IMR-90 (cell line): ENCODE data around the gene DCC. TPM values are rescaled to one million over a fixed set of nuclear protein-coding genes. Genes with fewer than 3 reads are reported as not detected.

Experiments used
- ATAC-seq: fragments of 200-7000 bp; cut with Tn5 transposase; 2 replicates; pipeline ENCODE4 v1.9.1; 2020; ENCODE audit warnings: low read depth, mild to moderate bottlenecking, moderate library complexity
- BruUV-seq: library from RNA; stranded (reverse); fragments of 400-500 nt; replicated peaks from 2 replicates; lab custom pipeline; 2021; lab: Mats Ljungman, UMichigan
- CTCF ChIA-PET: fragments of 300-600 bp; formaldehyde crosslinking; extraction: SDS; loops from one replicate; lab custom pipeline; 2021; ENCODE audit warnings: antibody characterized with exemption; lab: Yijun Ruan, JAX
- POLR2A ChIA-PET: fragments of 300-600 bp; sonication (Branson Sonifier 250); formaldehyde crosslinking; loops from one replicate; lab custom pipeline; 2022; ENCODE audit warnings: antibody characterized with exemption; ENCODE audit not compliant: unreplicated experiment; lab: Charles Lee
- DNase-seq: peaks from one replicate; pipeline ENCODE4 v3.0.0; 2013
- H2AFZ ChIP-seq: replicated peaks from 2 replicates; pipeline ENCODE3; 2013; ENCODE audit warnings: low read length, mild to moderate bottlenecking; ENCODE audit not compliant: poor library complexity
- H2AK5ac ChIP-seq: 2 replicates; pipeline ENCODE4 v1.6.1; 2013; ENCODE audit warnings: low read depth, low read length, inconsistent platforms
- H2AK9ac ChIP-seq: replicated peaks from 2 replicates; pipeline ENCODE3; 2013; ENCODE audit warnings: mild to moderate bottlenecking, low read depth, low read length, moderate library complexity; ENCODE audit not compliant: poor library complexity
- H2BK120ac ChIP-seq: 2 replicates; pipeline ENCODE4 v1.6.1; 2013; ENCODE audit warnings: low read depth, low read length, inconsistent platforms
- H2BK15ac ChIP-seq: 3 replicates; pipeline ENCODE4 v1.6.1; 2013; ENCODE audit warnings: low read depth, low read length, inconsistent platforms
- H2BK20ac ChIP-seq: 2 replicates; pipeline ENCODE4 v1.6.1; 2013; ENCODE audit warnings: low read depth, mild to moderate bottlenecking, inconsistent platforms, low read length, moderate library complexity
- H2BK5ac ChIP-seq: 2 replicates; pipeline ENCODE4 v1.6.1; 2013; ENCODE audit warnings: mild to moderate bottlenecking, low read depth, low read length, inconsistent platforms; ENCODE audit not compliant: poor library complexity, severe bottlenecking
- H3K14ac ChIP-seq: replicated peaks from 2 replicates; pipeline ENCODE4 v1.6.1; 2013; ENCODE audit warnings: low read depth, low read length, inconsistent platforms
- H3K18ac ChIP-seq: 2 replicates; pipeline ENCODE4 v1.6.1; 2013; ENCODE audit warnings: low read depth, low read length, control low read depth
- H3K23ac ChIP-seq: 2 replicates; pipeline ENCODE4 v1.6.1; 2013; ENCODE audit warnings: low read depth, low read length, inconsistent platforms
- H3K27ac ChIP-seq: 2 replicates; pipeline ENCODE4 v1.5.1; 2013; ENCODE audit warnings: mild to moderate bottlenecking, control low read depth, low read length; ENCODE audit not compliant: insufficient read depth
- H3K27me3 ChIP-seq: 2 replicates; pipeline ENCODE4 v1.6.1; 2013; ENCODE audit warnings: low read length; ENCODE audit not compliant: control insufficient read depth, insufficient read depth
- H3K36me3 ChIP-seq: 2 replicates; pipeline ENCODE4 v1.6.1; 2013; ENCODE audit warnings: low read length, mixed read lengths; ENCODE audit not compliant: control insufficient read depth, insufficient read depth
- H3K4ac ChIP-seq: 2 replicates; pipeline ENCODE4 v1.6.1; 2013; ENCODE audit warnings: low read depth, low read length, inconsistent platforms
- H3K4me1 ChIP-seq: 2 replicates; pipeline ENCODE4 v1.6.1; 2013; ENCODE audit warnings: low read length, mixed read lengths; ENCODE audit not compliant: control insufficient read depth, insufficient read depth
- H3K4me2 ChIP-seq: 2 replicates; pipeline ENCODE4 v1.6.1; 2013; ENCODE audit warnings: low read depth, mild to moderate bottlenecking, control low read depth, low read length, moderate library complexity
- H3K4me3 ChIP-seq: 2 replicates; pipeline ENCODE4 v1.5.1; 2013; ENCODE audit warnings: low read depth, mild to moderate bottlenecking, control low read depth, low read length, moderate library complexity; ENCODE audit not compliant: insufficient read depth
- H3K56ac ChIP-seq: 2 replicates; pipeline ENCODE4 v1.6.1; 2013; ENCODE audit warnings: low read length, inconsistent platforms; ENCODE audit not compliant: insufficient read depth; ENCODE audit errors: extremely low read depth
- H3K79me1 ChIP-seq, 2 experiments: 2 replicates each; pipeline ENCODE4 v1.6.1; 2013; ENCODE audit warnings: low read length in 2 of 2, inconsistent platforms in 1 of 2, low read depth in 1 of 2
- H3K9ac ChIP-seq: 2 replicates; pipeline ENCODE4 v1.6.1; 2013; ENCODE audit warnings: low read depth, low read length, control low read depth
- H3K9me1 ChIP-seq: 2 replicates; pipeline ENCODE4 v1.6.1; 2013; ENCODE audit warnings: low read length, inconsistent platforms; ENCODE audit not compliant: insufficient read depth
- H3K9me3 ChIP-seq: 2 replicates; pipeline ENCODE4 v1.6.1; 2013; ENCODE audit warnings: low read length; ENCODE audit not compliant: control insufficient read depth, insufficient read depth
- H4K20me1 ChIP-seq: 2 replicates; pipeline ENCODE4 v1.6.1; 2013; ENCODE audit warnings: low read length, inconsistent platforms; ENCODE audit not compliant: insufficient read depth
- H4K5ac ChIP-seq: 2 replicates; pipeline ENCODE4 v1.6.1; 2013; ENCODE audit warnings: mild to moderate bottlenecking, low read depth, low read length, control low read depth
- H4K8ac ChIP-seq, 2 experiments: 2 replicates each; pipeline ENCODE4 v1.6.1; 2013; ENCODE audit warnings: low read depth in 2 of 2, low read length in 2 of 2, control low read depth in 1 of 2, inconsistent platforms in 1 of 2
- H4K91ac ChIP-seq: 2 replicates; pipeline ENCODE4 v1.6.1; 2013; ENCODE audit warnings: low read depth, low read length, inconsistent platforms; ENCODE audit not compliant: insufficient read depth
- BHLHE40 ChIP-seq: fragments of 150-350 bp; IDR thresholded peaks from 2 replicates; pipeline ENCODE4 v1.6.1; 2016; ENCODE audit warnings: mild to moderate bottlenecking, low read depth, low read length
- CEBPB ChIP-seq: IDR thresholded peaks from 2 replicates; pipeline ENCODE4 v1.6.1; 2012; ENCODE audit warnings: low read depth, low read length, improper control_type of control experiment
- CHD1 ChIP-seq: IDR thresholded peaks from 2 replicates; pipeline ENCODE4 v1.6.1; 2012; ENCODE audit warnings: low read depth, low read length, improper control_type of control experiment
- CTCF ChIP-seq: conservative IDR thresholded peaks from 2 replicates; pipeline ENCODE4 v1.5.1; 2012; ENCODE audit warnings: mild to moderate bottlenecking, low read depth, low read length, improper control_type of control experiment
- FOS ChIP-seq: fragments of 150-350 bp; IDR thresholded peaks from 2 replicates; pipeline ENCODE4 v1.6.1; 2016; ENCODE audit warnings: low read depth, low read length
- MAFK ChIP-seq: IDR thresholded peaks from 2 replicates; pipeline ENCODE4 v1.6.1; 2012; ENCODE audit warnings: low read depth, low read length, improper control_type of control experiment
- MAZ ChIP-seq: IDR thresholded peaks from 2 replicates; pipeline ENCODE4 v1.6.1; 2012; ENCODE audit warnings: low read depth, mild to moderate bottlenecking, low read length, improper control_type of control experiment, moderate library complexity, borderline replicate concordance
- MXI1 ChIP-seq: IDR thresholded peaks from 2 replicates; pipeline ENCODE4 v1.6.1; 2012; ENCODE audit warnings: low read depth, mild to moderate bottlenecking, low read length, moderate library complexity, borderline replicate concordance
- NFE2L2 ChIP-seq: fragments of 150-350 bp; IDR thresholded peaks from 2 replicates; pipeline ENCODE4 v1.6.1; 2016; ENCODE audit warnings: low read depth, mild to moderate bottlenecking, low read length
- POLR2A ChIP-seq: IDR thresholded peaks from 2 replicates; pipeline ENCODE4 v1.6.1; 2012; ENCODE audit warnings: mild to moderate bottlenecking, low read depth, low read length
- RAD21 ChIP-seq: IDR thresholded peaks from 2 replicates; pipeline ENCODE4 v1.6.1; 2012; ENCODE audit warnings: low read length, improper control_type of control experiment
- RCOR1 ChIP-seq: IDR thresholded peaks from 2 replicates; pipeline ENCODE4 v1.6.1; 2012; ENCODE audit warnings: mild to moderate bottlenecking, low read length, improper control_type of control experiment; ENCODE audit not compliant: insufficient replicate concordance
- RFX5 ChIP-seq: IDR thresholded peaks from 2 replicates; pipeline ENCODE4 v1.8.0; 2012; ENCODE audit warnings: low read depth, mild to moderate bottlenecking, low read length, moderate library complexity
- SMC3 ChIP-seq: fragments of 150-350 bp; IDR thresholded peaks from 2 replicates; pipeline ENCODE4 v1.6.1; 2016; ENCODE audit warnings: low read depth, mild to moderate bottlenecking, antibody characterized with exemption, low read length, moderate library complexity
- WGBS, 2 experiments: methylation state at CpG; one replicate each; pipeline versions ENCODE4 v1.1.5 to v1.1.7; 2013; ENCODE audit warnings: missing lambda C conversion rate in 2 of 2; ENCODE audit not compliant: insufficient read length in 1 of 2; ENCODE audit errors: extremely low coverage in 2 of 2; 5-methylcytosine and 5-hydroxymethylcytosine counted together
- dilution Hi-C: fragments of 300-500 bp; cut with HindIII; formaldehyde crosslinking; loops from one replicate; pipeline ENCODE4 v1.14.3; 2018; ENCODE audit warnings: low sequenced_read_pairs; ENCODE audit not compliant: unreplicated experiment
- in situ Hi-C: fragments of 300-500 bp; cut with MboI; formaldehyde crosslinking; loops from 3 replicates; pipeline ENCODE4 v1.14.3; 2019; ENCODE audit warnings: low sequenced_read_pairs, inconsistent platforms, mixed read lengths
- intact Hi-C: fragments of 100-400 bp; cut with micrococcal nuclease; formaldehyde crosslinking; loops from 2 replicates; pipeline ENCODE4 v1.10.0; 2022
- polyA plus RNA-seq, 3 experiments: library from polyadenylated mRNA; depleted of rRNA; stranded (reverse); fragments of >200 nt; gene quantifications; 2 replicates each; pipeline ENCODE4 v1.2.3, GENCODE V29; 2012; ENCODE audit warnings: low replicate concordance in 1 of 3
- total RNA-seq: library from RNA; depleted of rRNA; stranded (reverse); fragments of >200 nt; gene quantifications from 2 replicates; pipeline ENCODE4 v1.2.3, GENCODE V29; 2012
- TF ChIP-seq, protein P1 (sequence below): fragments of 150-350 bp; IDR thresholded peaks from 2 replicates; pipeline ENCODE4 v1.6.1; 2017; ENCODE audit warnings: mild to moderate bottlenecking, antibody characterized with exemption, low read length, low read depth

The DCC gene
- total and polyA plus RNA-seq, 2 of the 4 experiments (the other 2 are of a cell fraction): 0.31 to 0.54 TPM

DNA sequence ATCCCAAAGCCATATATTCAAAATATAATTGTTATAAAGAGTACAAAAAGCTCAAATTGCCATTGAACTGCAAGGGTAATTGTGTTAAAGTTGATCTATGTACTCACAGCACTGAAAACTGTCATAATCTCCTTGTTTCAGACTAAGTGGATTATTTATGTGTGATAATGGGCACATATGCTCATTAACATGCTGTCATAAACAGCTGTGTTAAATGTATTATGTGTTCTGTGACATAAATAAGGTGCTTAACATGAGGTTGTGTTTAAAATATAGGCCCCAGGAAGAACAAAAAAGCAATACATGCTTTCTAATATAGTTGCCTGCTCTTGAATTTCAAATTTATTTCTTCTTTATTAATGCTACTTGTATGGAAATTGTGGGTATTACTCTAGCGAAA is 409.5 kb downstream of the DCC start:
- Histone ChIP-seq H4K8ac (no peak overlapping the region), H2AK5ac (no peak overlapping the region), H3K18ac (no peak overlapping the region), H3K4me1 (no peaks in the 10 kb centered on the region), H3K9me3 (peaks cover 16% of the 10 kb centered on the region), H2BK120ac (no peak overlapping the region), H2BK15ac (no peak overlapping the region), H3K79me1 (no peaks in the 10 kb centered on the region), H3K4me3 (no peak overlapping the region), H2AK9ac (no peak overlapping the region), H3K14ac (no peak overlapping the region), H4K91ac (no peak overlapping the region), H3K27ac (no peak overlapping the region), H2BK5ac (no peak overlapping the region), H4K5ac (no peak overlapping the region), H3K23ac (no peak overlapping the region), H2AFZ (no peak overlapping the region), H3K9ac (no peak overlapping the region), H3K9me1 (no peaks in the 10 kb centered on the region), H3K4ac (no peak overlapping the region), H3K27me3 (no peaks in the 10 kb centered on the region), H4K20me1 (no peaks in the 10 kb centered on the region), H3K56ac (no peak overlapping the region), H2BK20ac (no peak overlapping the region), H3K36me3 (no peaks in the 10 kb centered on the region), H3K4me2 (no peak overlapping the region)
- in situ Hi-C loops (no loop called here), dilution Hi-C loops (no loop called here), intact Hi-C loops (no loop called here)
- WGBS, 2 experiments: no CpG with 5 or more reads among the region's 1 CpG
- DNase-seq (no peak), ATAC-seq (no peak)
- POLR2A ChIA-PET: no interaction called here
- CTCF ChIA-PET: no interaction called here
- no TSS peak for BruUV-seq
- TF ChIP-seq POLR2A (no peak), FOS (no peak), MAFK (no peak), NFE2L2 (no peak), CEBPB (no peak), RFX5 (no peak), CTCF (no peak), RAD21 (no peak), SMC3 (no peak), MXI1 (no peak), RCOR1 (no peak), MAZ (no peak), CHD1 (no peak), BHLHE40 (no peak)
- TF ChIP-seq, protein P1, sequence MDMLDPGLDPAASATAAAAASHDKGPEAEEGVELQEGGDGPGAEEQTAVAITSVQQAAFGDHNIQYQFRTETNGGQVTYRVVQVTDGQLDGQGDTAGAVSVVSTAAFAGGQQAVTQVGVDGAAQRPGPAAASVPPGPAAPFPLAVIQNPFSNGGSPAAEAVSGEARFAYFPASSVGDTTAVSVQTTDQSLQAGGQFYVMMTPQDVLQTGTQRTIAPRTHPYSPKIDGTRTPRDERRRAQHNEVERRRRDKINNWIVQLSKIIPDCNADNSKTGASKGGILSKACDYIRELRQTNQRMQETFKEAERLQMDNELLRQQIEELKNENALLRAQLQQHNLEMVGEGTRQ: no peak
